K562 (cell line): ENCODE data around the gene SPRY4. TPM values are rescaled to one million over a fixed set of nuclear protein-coding genes. Genes with fewer than 3 reads are reported as not detected.

Experiments used
- ATAC-seq: fragments of 200-7000 bp; cut with Tn5 transposase; 3 replicates; pipeline ENCODE4 v1.9.1; 2020; ENCODE audit warnings: moderate library complexity
- BruUV-seq: library from RNA; stranded (reverse); fragments of 400-500 nt; replicated peaks from 2 replicates; lab custom pipeline; 2021; lab: Mats Ljungman, UMichigan
- CTCF ChIA-PET: fragments of 300-600 bp; formaldehyde crosslinking; extraction: SDS; loops from one replicate; lab custom pipeline; 2021; ENCODE audit warnings: low intra/inter-chr PET ratio; lab: Yijun Ruan, JAX
- POLR2A ChIA-PET: fragments of 300-600, 350-650 bp; sonication (Branson Sonifier 250); formaldehyde crosslinking; extraction: SDS; loops from one replicate; lab custom pipeline; 2021; ENCODE audit warnings: antibody characterized with exemption, inconsistent platforms; lab: Yijun Ruan, JAX
- DNase-seq, 4 experiments: peaks; one replicate each; pipeline versions ENCODE4 v3.0.0 to v3.0.0-alpha.2; 2011 to 2018; ENCODE audit warnings: low spot score in 3 of 4, mixed read lengths in 3 of 4; ENCODE audit errors: extremely low read depth in 1 of 4
- FAIRE-seq: peaks from 2 replicates; lab custom pipeline; 2011; peaks lifted over from hg19 to GRCh38; lab: Jason Lieb, UNC
- H2AFZ ChIP-seq: 2 replicates; pipeline ENCODE4 v1.6.0; 2011; ENCODE audit warnings: low read depth, low read length, control low read depth, inconsistent platforms
- H3K27ac ChIP-seq: fragments of 200-600 bp; 3 replicates; pipeline ENCODE4 v1.8.0; 2011; ENCODE audit warnings: low read depth, mild to moderate bottlenecking, control low read depth, inconsistent platforms, low read length, moderate library complexity, mixed read lengths; ENCODE audit errors: extremely low read depth
- H3K27me3 ChIP-seq, 2 experiments: fragments of 300-600 bp in 1 of 2; 2 replicates in 1 of 2; 3 replicates in 1 of 2; pipeline versions ENCODE4 v1.6.0 to v1.8.0; 2011; ENCODE audit warnings: inconsistent platforms in 2 of 2, low read length in 2 of 2, mild to moderate bottlenecking in 1 of 2, mixed read lengths in 1 of 2, moderate library complexity in 1 of 2; ENCODE audit not compliant: control insufficient read depth in 2 of 2, insufficient read depth in 2 of 2
- H3K36me3 ChIP-seq: fragments of 300-600 bp; 3 replicates; pipeline ENCODE4 v1.8.0; 2011; ENCODE audit warnings: mild to moderate bottlenecking, low read length, inconsistent platforms; ENCODE audit not compliant: control insufficient read depth, insufficient read depth
- H3K4me1 ChIP-seq, 2 experiments: fragments of 200-600 bp in 1 of 2; replicated peaks in 1 of 2; 2 replicates in 1 of 2; 3 replicates in 1 of 2; pipeline versions ENCODE4 v1.5.1 to v1.8.0; 2011; ENCODE audit warnings: inconsistent platforms in 2 of 2, low read length in 2 of 2, mild to moderate bottlenecking in 1 of 2, mixed read lengths in 1 of 2, moderate library complexity in 1 of 2; ENCODE audit not compliant: control insufficient read depth in 2 of 2, insufficient read depth in 2 of 2
- H3K4me2 ChIP-seq: 2 replicates; pipeline ENCODE4 v1.6.1; 2011; ENCODE audit warnings: low read length, control low read depth, inconsistent platforms, mixed read lengths; ENCODE audit not compliant: insufficient read depth
- H3K4me3 ChIP-seq: fragments of 200-600 bp; sonication (generic), shearing (Covaris generic); 2 replicates; pipeline ENCODE4 v1.5.1; 2016; ENCODE audit warnings: control low read depth, inconsistent platforms
- H3K79me2 ChIP-seq: fragments of 200-600 bp; 3 replicates; pipeline ENCODE4 v1.8.0; 2011; ENCODE audit warnings: low read length, inconsistent platforms; ENCODE audit not compliant: control insufficient read depth, insufficient read depth
- H3K9ac ChIP-seq, 2 experiments: 2 replicates each; pipeline versions ENCODE4 v1.6.0 to v1.6.1; 2011; ENCODE audit warnings: low read depth in 2 of 2, low read length in 2 of 2, control low read depth in 1 of 2, inconsistent platforms in 1 of 2, mild to moderate bottlenecking in 1 of 2, mixed read lengths in 1 of 2; ENCODE audit not compliant: insufficient read depth in 1 of 2
- H3K9me1 ChIP-seq: one replicate; pipeline ENCODE4 v1.6.0; 2011; ENCODE audit warnings: inconsistent platforms, mild to moderate bottlenecking, low read length, moderate library complexity; ENCODE audit not compliant: control insufficient read depth, insufficient read depth
- H3K9me3 ChIP-seq: replicated peaks from 2 replicates; pipeline ENCODE4 v1.5.1; 2011; ENCODE audit warnings: low read depth, low read length, inconsistent platforms; ENCODE audit not compliant: control insufficient read depth, insufficient read depth
- H4K20me1 ChIP-seq: replicated peaks from 2 replicates; pipeline ENCODE4 v1.6.1; 2011; ENCODE audit warnings: low read length, inconsistent platforms, mixed read lengths; ENCODE audit not compliant: control insufficient read depth, insufficient read depth
- ADNP ChIP-seq: fragments of 200-800 bp; sonication (Bioruptor generic); IDR thresholded peaks from 2 replicates; pipeline ENCODE4 v1.6.1; 2016; ENCODE audit warnings: missing genetic modification characterization, missing compliant biosample characterization
- DDX20 ChIP-seq: fragments of 450-650 bp; IDR thresholded peaks from 2 replicates; pipeline ENCODE4 v1.6.1; 2016; ENCODE audit warnings: missing genetic modification characterization, low read depth, mild to moderate bottlenecking, missing compliant biosample characterization, moderate library complexity
- MAFG ChIP-seq: fragments of 450-650 bp; conservative IDR thresholded peaks from 2 replicates; pipeline ENCODE4 v1.6.1; 2016; ENCODE audit warnings: missing genetic modification characterization, missing compliant biosample characterization
- MTA1 ChIP-seq: fragments of 450-650 bp; IDR thresholded peaks from 2 replicates; pipeline ENCODE4 v1.6.1; 2017; ENCODE audit warnings: borderline replicate concordance
- POLR2B ChIP-seq: fragments of 450-650 bp; IDR thresholded peaks from 2 replicates; pipeline ENCODE4 v1.6.1; 2018; ENCODE audit warnings: low read depth; ENCODE audit not compliant: partially characterized antibody
- SMAD3 ChIP-seq: fragments of 450-650 bp; formaldehyde crosslinking; conservative IDR thresholded peaks from 2 replicates; pipeline ENCODE4 v1.4.0; 2020; ENCODE audit warnings: mild to moderate bottlenecking
- ZNF263 ChIP-seq: sonication (generic); formaldehyde crosslinking; IDR thresholded peaks from 2 replicates; pipeline ENCODE4 v1.8.0; 2022; ENCODE audit warnings: mild to moderate bottlenecking, missing genetic modification reagents, borderline replicate concordance
- ZNF347 ChIP-seq: fragments of 450-650 bp; formaldehyde crosslinking; IDR thresholded peaks from 2 replicates; pipeline ENCODE4 v1.4.0; 2020; ENCODE audit warnings: low read depth, mild to moderate bottlenecking, moderate library complexity
- WGBS: fragments of 100-300 bp; shearing (Covaris generic); methylation state at CpG from one replicate; pipeline ENCODE4 v1.1.6; 2016; ENCODE audit warnings: low coverage, mixed read lengths; ENCODE audit not compliant: insufficient coverage; ENCODE audit errors: missing lambda C conversion rate; 5-methylcytosine and 5-hydroxymethylcytosine counted together
- in situ Hi-C: fragments of 300-500 bp; cut with MboI; formaldehyde crosslinking; loops from 4 replicates; pipeline ENCODE4 v1.15.0; 2018; ENCODE audit warnings: inconsistent platforms, mixed read lengths
- intact Hi-C: fragments of 100-400 bp; cut with micrococcal nuclease; formaldehyde crosslinking; loops from 2 replicates; pipeline ENCODE4 v1.14.2; 2022
- polyA plus RNA-seq, 8 experiments: library from polyadenylated mRNA; depleted of rRNA in 4 of 8; stranded (reverse) in 5 of 8; unstranded in 3 of 8; fragments of >200 nt; fragmentation: Nextera tagmentation in 2 of 8; fragmentation: Illumina TruSeq in 1 of 8; extraction: Ambion mirVana in 2 of 8; extraction: Trizol in 1 of 8; gene quantifications; 2 replicates each; pipeline versions ENCODE4 v1.2.1 to v1.2.3, GENCODE V29; 2011 to 2014; ENCODE audit warnings: inconsistent platforms in 1 of 8, missing spikeins in 1 of 8
- total RNA-seq, 7 experiments: library from RNA; depleted of rRNA in 6 of 7; stranded (reverse); fragments of >200 nt in 6 of 7; fragmentation: Illumina TruSeq in 2 of 7; extraction: Trizol in 2 of 7; gene quantifications; 2 replicates each; pipeline versions ENCODE4 v1.2.1 to v1.2.3, GENCODE V29; 2011 to 2021; ENCODE audit warnings: low replicate concordance in 1 of 7

The SPRY4 gene
- total and polyA plus RNA-seq, 9 of the 15 experiments (the other 6 are each of a cell fraction or from before 2014, with no cell fraction given): 2.6 to 24.2 (median 9.5) TPM

- peak; percentile 11 for TF ChIP-seq POLR2B
- 0 out of 2 replicates have a peak, but pooled peaks have one; percentile 9 for TF ChIP-seq MAFG (tag)
- TF ChIP-seq DDX20: 0 out of 2 replicates have a peak, but pooled peaks have one; percentile 42
Observed at GRCh38 chr5:142357469-142358090, 32.8 kb upstream of the SPRY4 start (continued).

GRCh38 chr5:142356716-142357468 is 32.1 kb upstream of the SPRY4 start:
- H3K27me3 ChIP-seq: no peaks in the 10 kb centered on the region; a peak in 1 of 5 replicates
- H3K4me2 ChIP-seq: peak overlapping the region; percentile 75
- intact Hi-C loops (loop anchor here (1.0 to 10.0 kb wide), 2 partner anchors 31 to 188 kb away; no protein-coding TSS in a partner anchor), in situ Hi-C loops (no loop called here)
- POLR2A ChIA-PET: interaction anchor here (0.6 to 2.4 kb wide), 7 partner anchors 11 to 212 kb away, joined by 3 to 6 read pairs (median 3); no protein-coding TSS in a partner anchor
- peak; percentile 91 for ATAC-seq
- H3K27ac ChIP-seq: peak overlapping the region; percentile 90
- H2AFZ ChIP-seq: peak overlapping the region; percentile 81
- H3K4me1 ChIP-seq: peaks cover 19 to 32% of the 10 kb centered on the region in 2 experiments
- no peaks in the 10 kb centered on the region for H3K36me3 ChIP-seq
- H3K9ac ChIP-seq: peak overlapping the region; percentile 75 to 86
- H3K9me3 ChIP-seq: 0 out of 2 replicates have a peak, but pooled peaks cover 7% of the 10 kb centered on the region
- CTCF ChIA-PET: no interaction called here
- no TSS peak for BruUV-seq
- FAIRE-seq: peak; percentile 80
- H3K79me2 ChIP-seq: no peaks in the 10 kb centered on the region
- H4K20me1 ChIP-seq: no peaks in the 10 kb centered on the region
- under 1% methylated on average over 62 of the region's 82 CpGs for WGBS
- H3K4me3 ChIP-seq: peak overlapping the region; percentile 56
- peak; percentile 85 to 93 (median 88) for DNase-seq
- no peaks in the 10 kb centered on the region for H3K9me1 ChIP-seq
- TF ChIP-seq MTA1 (no peak), ADNP (tag) (no peak), ZNF347 (no peak), SMAD3 (CRISPR knock-in tag) (no peak), ZNF263 (CRISPR knock-in tag) (no peak)
